Keratinocyte (primary cell): Measurements from ENCODE around the gene ELK3. TPM values are rescaled to one million over a fixed set of nuclear protein-coding genes. Genes with fewer than 3 reads are reported as not detected.

Experiments
- DNase-seq: peaks from one replicate; pipeline ENCODE4 v3.0.0-alpha.2; 2011; ENCODE audit warnings: low read depth, missing footprints, low spot score
- FAIRE-seq: peaks from 2 replicates; lab custom pipeline; 2011; peaks lifted over from hg19 to GRCh38; lab: Jason Lieb, UNC
- H2AFZ ChIP-seq: 2 replicates; pipeline ENCODE4 v1.6.0; 2012; ENCODE audit warnings: low read length, control low read depth, inconsistent platforms; ENCODE audit not compliant: control insufficient read depth
- H3K27ac ChIP-seq: 2 replicates; pipeline ENCODE4 v1.5.1; 2011; ENCODE audit warnings: low read length; ENCODE audit not compliant: control insufficient read depth, insufficient read depth
- H3K27me3 ChIP-seq: 3 replicates; pipeline ENCODE4 v1.6.0; 2011; ENCODE audit warnings: low read length; ENCODE audit not compliant: control insufficient read depth, insufficient read depth; ENCODE audit errors: extremely low read depth
- H3K36me3 ChIP-seq, 2 experiments: 2 replicates in 1 of 2; 3 replicates in 1 of 2; pipeline ENCODE4 v1.5.1; 2011; ENCODE audit warnings: low read length in 2 of 2, mild to moderate bottlenecking in 1 of 2; ENCODE audit not compliant: control insufficient read depth in 2 of 2, insufficient read depth in 2 of 2; ENCODE audit errors: extremely low read depth in 1 of 2
- H3K4me1 ChIP-seq: 3 replicates; pipeline ENCODE4 v1.5.1; 2011; ENCODE audit warnings: low read length; ENCODE audit not compliant: control insufficient read depth, insufficient read depth; ENCODE audit errors: extremely low read depth
- H3K4me2 ChIP-seq: 3 replicates; pipeline ENCODE4 v1.6.0; 2011; ENCODE audit warnings: low read depth, low read length; ENCODE audit not compliant: control insufficient read depth, insufficient read depth; ENCODE audit errors: extremely low read depth
- H3K4me3 ChIP-seq, 3 experiments: fragments of 200-600 bp in 1 of 3; sonication (generic) in 1 of 3; 2 replicates in 2 of 3; 3 replicates in 1 of 3; pipeline ENCODE4 v1.5.1; 2011 to 2016; ENCODE audit warnings: low read length in 3 of 3, mild to moderate bottlenecking in 3 of 3, control low read depth in 2 of 3, inconsistent platforms in 1 of 3, low read depth in 1 of 3, mixed read lengths in 1 of 3, mixed run types in 1 of 3, moderate library complexity in 1 of 3; ENCODE audit not compliant: control insufficient read depth in 2 of 3, insufficient read depth in 2 of 3; ENCODE audit errors: extremely low read depth in 1 of 3
- H3K79me2 ChIP-seq: 2 replicates; pipeline ENCODE4 v1.6.0; 2012; ENCODE audit warnings: low read length; ENCODE audit not compliant: control insufficient read depth, insufficient read depth
- H3K9ac ChIP-seq: 3 replicates; pipeline ENCODE4 v1.6.0; 2011; ENCODE audit warnings: low read length; ENCODE audit not compliant: control insufficient read depth, insufficient read depth; ENCODE audit errors: extremely low read depth
- H3K9me1 ChIP-seq: 3 replicates; pipeline ENCODE4 v1.6.0; 2011; ENCODE audit warnings: low read length; ENCODE audit not compliant: control insufficient read depth, insufficient read depth; ENCODE audit errors: extremely low read depth
- H3K9me3 ChIP-seq: 2 replicates; pipeline ENCODE4 v1.5.1; 2012; ENCODE audit warnings: low read depth, low read length; ENCODE audit not compliant: control insufficient read depth
- H4K20me1 ChIP-seq: 3 replicates; pipeline ENCODE4 v1.6.0; 2011; ENCODE audit warnings: low read length; ENCODE audit not compliant: control insufficient read depth, insufficient read depth; ENCODE audit errors: extremely low read depth
- EZH2 ChIP-seq: IDR thresholded peaks from one replicate; pipeline ENCODE4 v1.6.1; 2012; ENCODE audit warnings: inconsistent platforms, mild to moderate bottlenecking, low read length, moderate library complexity
- dilution Hi-C: fragments of 300-500 bp; cut with MboI; formaldehyde crosslinking; loops from one replicate; pipeline ENCODE4 v1.7.0; 2020; ENCODE audit warnings: low sequenced_read_pairs; ENCODE audit not compliant: extremely low pct_ligation_motif_present
- polyA plus RNA-seq, 5 experiments: library from polyadenylated mRNA; depleted of rRNA in 3 of 5; stranded (reverse) in 3 of 5; stranded (forward) in 1 of 5; unstranded in 1 of 5; fragments of >200 nt; gene quantifications; 1 replicate in 1 of 5; 2 replicates in 3 of 5; 3 replicates in 1 of 5; pipeline versions ENCODE4 v1.2.1 to v1.2.3, GENCODE V29; 2011 to 2012; ENCODE audit warnings: missing spikeins in 2 of 5, low read depth in 1 of 5, low replicate concordance in 1 of 5
- TF ChIP-seq, protein P1 (sequence below), 3 experiments: IDR thresholded peaks in 1 of 3; conservative IDR thresholded peaks in 1 of 3; optimal IDR thresholded peaks in 1 of 3; 2 replicates in 2 of 3; 3 replicates in 1 of 3; pipeline versions ENCODE3 to v1.5.1; 2011; ENCODE audit warnings: low read length in 3 of 3, mild to moderate bottlenecking in 3 of 3, moderate library complexity in 2 of 3, control low read depth in 1 of 3, inconsistent platforms in 1 of 3; ENCODE audit not compliant: insufficient read depth in 2 of 3; ENCODE audit errors: extremely low read depth in 1 of 3

ELK3 gene
- polyA plus RNA-seq, 1 donor (not counting 4 experiments of a cell fraction or from before 2014, with no cell fraction given), result 28.2 TPM

DNA sequence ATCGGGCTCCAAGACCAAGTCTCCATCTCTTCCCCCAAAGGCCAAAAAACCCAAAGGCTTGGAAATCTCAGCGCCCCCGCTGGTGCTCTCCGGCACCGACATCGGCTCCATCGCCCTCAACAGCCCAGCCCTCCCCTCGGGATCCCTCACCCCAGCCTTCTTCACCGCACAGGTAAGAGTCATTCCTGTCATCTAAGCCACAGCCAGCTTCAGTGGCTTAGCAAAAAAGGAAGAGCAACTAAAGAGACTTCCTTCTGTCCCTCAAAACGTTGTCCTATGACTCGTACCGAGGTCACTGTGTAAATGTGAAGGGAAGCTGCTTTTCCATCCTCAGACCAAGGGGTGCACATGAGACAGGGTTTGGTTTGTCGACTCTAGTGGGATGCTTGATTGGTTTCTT is 53.4 kb downstream of the ELK3 start:
- dilution Hi-C loops, result no loop called here
- no peaks in the 10 kb centered on the region for H3K9me3 ChIP-seq
- no peaks in the 10 kb centered on the region for H3K27me3 ChIP-seq
- no peak overlapping the region for H3K4me3 ChIP-seq
- FAIRE-seq (peak; percentile 64), DNase-seq (no peak)
- TF ChIP-seq, protein P1, sequence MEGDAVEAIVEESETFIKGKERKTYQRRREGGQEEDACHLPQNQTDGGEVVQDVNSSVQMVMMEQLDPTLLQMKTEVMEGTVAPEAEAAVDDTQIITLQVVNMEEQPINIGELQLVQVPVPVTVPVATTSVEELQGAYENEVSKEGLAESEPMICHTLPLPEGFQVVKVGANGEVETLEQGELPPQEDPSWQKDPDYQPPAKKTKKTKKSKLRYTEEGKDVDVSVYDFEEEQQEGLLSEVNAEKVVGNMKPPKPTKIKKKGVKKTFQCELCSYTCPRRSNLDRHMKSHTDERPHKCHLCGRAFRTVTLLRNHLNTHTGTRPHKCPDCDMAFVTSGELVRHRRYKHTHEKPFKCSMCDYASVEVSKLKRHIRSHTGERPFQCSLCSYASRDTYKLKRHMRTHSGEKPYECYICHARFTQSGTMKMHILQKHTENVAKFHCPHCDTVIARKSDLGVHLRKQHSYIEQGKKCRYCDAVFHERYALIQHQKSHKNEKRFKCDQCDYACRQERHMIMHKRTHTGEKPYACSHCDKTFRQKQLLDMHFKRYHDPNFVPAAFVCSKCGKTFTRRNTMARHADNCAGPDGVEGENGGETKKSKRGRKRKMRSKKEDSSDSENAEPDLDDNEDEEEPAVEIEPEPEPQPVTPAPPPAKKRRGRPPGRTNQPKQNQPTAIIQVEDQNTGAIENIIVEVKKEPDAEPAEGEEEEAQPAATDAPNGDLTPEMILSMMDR (optimal IDR thresholded peaks at IDR 0.05 in 1 of 3, IDR thresholded peaks at IDR 0.05 in 1 of 3, conservative IDR thresholded peaks at IDR 0.05 in 1 of 3; ENCODE audit: extremely low read depth in 1 of 3, insufficient read depth in 2 of 3, low read length in 3 of 3), result no peak
- no peak for TF ChIP-seq EZH2
- H4K20me1 ChIP-seq, result peaks cover 17% of the 10 kb centered on the region
- H3K4me2 ChIP-seq, result no peak overlapping the region
- peaks cover 35 to 58% of the 10 kb centered on the region in 2 experiments for H3K36me3 ChIP-seq
- no peak overlapping the region for H3K9ac ChIP-seq
- peaks cover 91% of the 10 kb centered on the region for H3K79me2 ChIP-seq
- peaks cover 10% of the 10 kb centered on the region for H3K9me1 ChIP-seq
- H2AFZ ChIP-seq, result no peak overlapping the region
- peaks cover 14% of the 10 kb centered on the region for H3K4me1 ChIP-seq
- no peak overlapping the region for H3K27ac ChIP-seq

DNA sequence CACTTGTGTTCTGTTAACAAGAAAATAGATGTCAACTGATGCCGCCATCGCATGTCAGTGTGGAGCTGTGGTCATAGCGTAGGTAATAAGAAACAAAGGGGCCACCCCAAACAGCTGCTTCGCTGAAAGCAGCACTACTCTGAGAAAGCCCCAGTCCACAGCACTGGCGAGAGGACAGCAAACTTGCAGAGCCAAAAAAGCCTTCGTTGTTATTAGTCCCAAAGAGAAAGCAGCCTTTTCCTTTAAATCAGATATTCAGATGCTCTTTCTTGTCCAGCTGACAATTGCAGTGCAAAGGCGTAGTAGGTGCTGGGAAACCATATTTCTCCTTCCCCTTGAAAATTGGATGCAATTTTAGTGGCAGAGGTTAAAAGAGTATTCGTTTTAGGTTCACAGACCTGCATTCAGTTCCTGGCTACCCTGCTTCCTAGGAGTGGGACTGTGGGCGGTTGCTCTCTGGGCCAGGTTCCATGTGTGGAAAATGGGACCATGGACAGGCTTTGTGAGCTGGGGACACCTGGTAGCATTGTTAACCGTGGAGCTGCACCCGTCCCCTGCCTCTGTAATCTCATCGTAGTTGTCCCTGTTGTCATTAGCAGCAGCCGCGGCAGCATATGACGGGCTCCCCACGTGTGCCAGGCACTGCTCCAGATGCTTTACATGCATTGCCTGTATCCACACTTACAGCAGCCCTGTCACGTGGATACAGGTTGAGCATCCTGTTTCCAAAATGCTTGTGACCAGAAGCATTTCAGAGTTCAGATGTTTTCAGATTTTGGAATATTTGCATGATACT is 54.2 kb downstream of the ELK3 start:
- Histone ChIP-seq H3K4me3 (no peak overlapping the region), H3K27ac (no peak overlapping the region), H2AFZ (no peak overlapping the region), H3K4me1 (peaks cover 14% of the 10 kb centered on the region), H3K79me2 (peaks cover 90% of the 10 kb centered on the region), H3K9me3 (no peaks in the 10 kb centered on the region), H4K20me1 (peaks cover 17% of the 10 kb centered on the region), H3K27me3 (no peaks in the 10 kb centered on the region), H3K9ac (no peak overlapping the region), H3K4me2 (no peak overlapping the region), H3K9me1 (peaks cover 10% of the 10 kb centered on the region), H3K36me3 (peaks cover 33 to 56% of the 10 kb centered on the region in 2 experiments)
- dilution Hi-C loops, result no loop called here
- no peak for TF ChIP-seq EZH2
- TF ChIP-seq, protein P1 (optimal IDR thresholded peaks at IDR 0.05 in 1 of 3, IDR thresholded peaks at IDR 0.05 in 1 of 3, conservative IDR thresholded peaks at IDR 0.05 in 1 of 3; ENCODE audit: extremely low read depth in 1 of 3, insufficient read depth in 2 of 3, low read length in 3 of 3), result no peak
- DNase-seq (no peak), FAIRE-seq (no peak)
